GM12875 (cell line): ENCODE results near the gene ISG20.

Source experiments
- H3K4me3 ChIP-seq: one replicate; pipeline ENCODE4 v1.5.1; 2011; ENCODE audit warnings: low read depth, low read length, control low read depth
- TF ChIP-seq, protein P1 (sequence below): IDR thresholded peaks from 2 replicates; pipeline ENCODE4 v1.5.1; 2011; ENCODE audit warnings: low read depth, mild to moderate bottlenecking, control low read depth, inconsistent platforms, low read length, moderate library complexity, borderline replicate concordance; ENCODE audit not compliant: insufficient read depth

ISG20 gene

DNA sequence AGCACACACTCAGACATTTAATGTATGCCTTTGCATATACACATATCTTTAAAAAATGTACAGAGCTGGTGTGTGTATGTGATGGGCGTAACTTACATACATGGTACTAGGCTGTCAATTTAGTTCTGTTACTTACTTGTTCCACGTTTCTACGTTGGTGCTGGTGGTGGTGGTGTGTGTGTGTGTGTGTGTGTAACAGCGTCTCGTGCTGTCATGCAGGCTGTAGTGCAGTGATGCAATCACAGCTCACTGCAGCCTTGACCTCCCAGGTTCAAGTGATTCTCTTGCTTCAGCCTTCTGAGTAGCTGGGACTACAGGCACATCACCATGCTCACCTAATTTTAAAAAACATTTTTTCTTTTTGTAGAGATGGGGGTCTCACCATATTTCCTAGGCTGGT is 64.2 kb downstream of the ISG20 start:
- TF ChIP-seq, protein P1, sequence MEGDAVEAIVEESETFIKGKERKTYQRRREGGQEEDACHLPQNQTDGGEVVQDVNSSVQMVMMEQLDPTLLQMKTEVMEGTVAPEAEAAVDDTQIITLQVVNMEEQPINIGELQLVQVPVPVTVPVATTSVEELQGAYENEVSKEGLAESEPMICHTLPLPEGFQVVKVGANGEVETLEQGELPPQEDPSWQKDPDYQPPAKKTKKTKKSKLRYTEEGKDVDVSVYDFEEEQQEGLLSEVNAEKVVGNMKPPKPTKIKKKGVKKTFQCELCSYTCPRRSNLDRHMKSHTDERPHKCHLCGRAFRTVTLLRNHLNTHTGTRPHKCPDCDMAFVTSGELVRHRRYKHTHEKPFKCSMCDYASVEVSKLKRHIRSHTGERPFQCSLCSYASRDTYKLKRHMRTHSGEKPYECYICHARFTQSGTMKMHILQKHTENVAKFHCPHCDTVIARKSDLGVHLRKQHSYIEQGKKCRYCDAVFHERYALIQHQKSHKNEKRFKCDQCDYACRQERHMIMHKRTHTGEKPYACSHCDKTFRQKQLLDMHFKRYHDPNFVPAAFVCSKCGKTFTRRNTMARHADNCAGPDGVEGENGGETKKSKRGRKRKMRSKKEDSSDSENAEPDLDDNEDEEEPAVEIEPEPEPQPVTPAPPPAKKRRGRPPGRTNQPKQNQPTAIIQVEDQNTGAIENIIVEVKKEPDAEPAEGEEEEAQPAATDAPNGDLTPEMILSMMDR, result no peak
- no peak overlapping the region for H3K4me3 ChIP-seq

DNA sequence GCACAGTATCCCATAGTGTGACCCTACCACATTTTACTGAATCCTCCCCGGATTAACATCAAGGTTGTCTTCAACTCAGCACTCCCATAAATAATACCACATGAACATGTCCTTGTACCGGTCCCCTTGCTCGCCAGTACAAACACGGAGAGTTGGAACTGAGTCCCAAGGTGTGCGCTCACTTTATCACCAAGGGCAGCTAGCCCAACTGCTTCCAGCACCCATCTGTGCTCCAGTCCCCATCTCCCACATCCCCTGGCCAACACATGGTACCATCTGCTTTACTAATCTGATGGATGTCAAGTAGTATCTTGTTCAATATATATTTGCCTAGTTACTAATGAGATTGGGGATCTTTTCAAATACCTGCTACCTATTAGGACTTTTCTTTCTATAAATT is 64.7 kb downstream of the ISG20 start:
- TF ChIP-seq, protein P1, result no peak
- no peak overlapping the region for H3K4me3 ChIP-seq

DNA sequence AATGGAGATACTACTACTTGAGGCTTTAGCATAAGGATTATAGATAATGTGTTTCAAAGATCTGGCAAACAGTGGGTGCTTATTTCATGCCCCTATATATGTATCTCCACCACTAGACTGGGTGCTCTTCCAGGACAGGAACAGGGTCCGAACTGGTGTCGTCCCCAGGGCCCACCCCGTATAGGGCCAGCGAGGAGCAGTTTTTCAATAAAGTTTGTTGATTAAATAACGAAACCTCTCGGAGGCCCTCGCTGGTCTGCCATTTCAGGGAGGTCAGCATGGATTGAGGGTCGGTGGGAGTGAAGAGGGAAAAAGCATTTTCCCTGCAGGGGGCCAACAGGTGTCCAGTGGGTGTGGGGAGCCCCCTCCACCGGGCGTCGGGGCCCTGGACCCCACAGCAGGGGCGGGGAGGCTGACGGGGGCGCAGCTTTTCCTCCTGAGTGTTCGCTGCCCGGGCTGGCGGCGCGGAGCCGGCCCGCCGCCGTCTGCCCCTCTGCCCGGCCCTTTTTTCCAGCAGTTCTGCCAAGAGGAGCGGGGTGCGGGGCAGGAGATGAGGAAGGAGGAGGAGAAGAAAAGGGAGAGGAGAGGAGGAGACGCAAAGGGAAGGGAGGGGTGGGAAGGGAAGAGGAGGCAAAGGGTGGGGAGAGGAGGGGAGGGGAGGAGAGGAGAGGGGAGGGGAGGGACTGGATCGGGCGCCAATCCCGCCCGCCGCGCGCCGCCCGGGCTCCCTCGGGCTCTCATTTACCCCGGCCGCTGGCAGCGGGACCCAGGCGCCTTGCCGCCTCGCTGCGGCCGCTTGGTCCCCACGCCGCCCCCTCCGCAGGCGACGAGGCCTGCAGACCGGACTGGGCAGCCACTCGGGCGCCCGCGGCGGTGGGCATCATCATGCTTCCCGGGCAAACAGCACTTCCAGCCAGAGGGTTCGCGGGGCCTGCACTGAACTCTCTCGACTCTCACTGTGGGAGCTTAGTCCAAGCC is 66.3 kb downstream of the ISG20 start:
- TF ChIP-seq, protein P1, result no peak
- H3K4me3 ChIP-seq, result no peak overlapping the region

DNA sequence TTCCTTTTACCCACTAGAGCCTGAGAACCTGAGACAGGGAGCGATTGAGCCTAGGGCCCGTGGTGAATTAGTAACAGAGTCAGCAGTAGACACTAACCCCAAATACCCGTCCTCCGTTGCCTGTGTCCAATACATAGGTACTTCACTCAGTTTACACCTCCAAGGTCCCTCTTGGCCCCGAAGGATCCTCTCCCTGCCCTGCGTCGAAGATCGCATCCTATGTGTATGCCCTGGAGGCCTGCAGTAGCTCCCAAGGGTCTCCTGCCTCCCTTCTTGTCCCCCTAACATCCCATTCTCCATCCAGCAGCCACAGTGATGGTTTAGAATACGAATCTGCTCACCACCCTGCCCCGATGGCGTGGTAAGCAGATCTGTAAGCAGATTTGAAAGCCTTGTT is 67.0 kb downstream of the ISG20 start:
- no peak overlapping the region for H3K4me3 ChIP-seq

More for the DNA sequence above, 67.0 kb downstream of the ISG20 start:
- TF ChIP-seq, protein P1, result no peak
